ENCODE data around the gene ZDHHC21.
"Not testable (repeated sequence)": the region's sequence is repeated elsewhere in the genome, so short reads cannot be mapped to it uniquely, and the experiment has no call there.

Gene ZDHHC21

GRCh38 chr9:14686168-14686567 is 7.1 kb downstream of the ZDHHC21 start:
- no peak for DNase-seq (ENCODE audit: low read depth, low spot score)

GRCh38 chr9:14682616-14683015 is 10.6 kb downstream of the ZDHHC21 start:
- DNase-seq (ENCODE audit: low read depth, low spot score), result not testable (repeated sequence)

DNA sequence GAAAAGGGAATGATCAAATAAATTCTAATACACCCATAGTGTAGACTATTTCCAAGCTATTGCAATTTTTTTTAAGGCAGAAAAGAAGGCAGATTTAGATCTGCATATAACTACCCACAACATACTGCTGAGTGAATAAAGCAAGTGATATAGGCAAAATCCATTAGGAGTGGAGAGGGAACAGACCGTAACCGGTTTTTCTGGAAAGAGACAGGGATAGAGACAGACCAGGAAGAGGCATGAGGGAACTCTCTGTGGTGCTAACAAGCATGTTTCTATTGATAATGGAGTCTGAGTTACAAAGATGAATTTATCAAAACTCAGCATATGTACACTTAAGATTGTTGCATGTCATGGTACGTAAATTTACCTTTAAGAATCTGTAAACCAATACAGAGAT is 14.5 kb downstream of the ZDHHC21 start:
- no peak for DNase-seq (ENCODE audit: low read depth, low spot score)

DNA sequence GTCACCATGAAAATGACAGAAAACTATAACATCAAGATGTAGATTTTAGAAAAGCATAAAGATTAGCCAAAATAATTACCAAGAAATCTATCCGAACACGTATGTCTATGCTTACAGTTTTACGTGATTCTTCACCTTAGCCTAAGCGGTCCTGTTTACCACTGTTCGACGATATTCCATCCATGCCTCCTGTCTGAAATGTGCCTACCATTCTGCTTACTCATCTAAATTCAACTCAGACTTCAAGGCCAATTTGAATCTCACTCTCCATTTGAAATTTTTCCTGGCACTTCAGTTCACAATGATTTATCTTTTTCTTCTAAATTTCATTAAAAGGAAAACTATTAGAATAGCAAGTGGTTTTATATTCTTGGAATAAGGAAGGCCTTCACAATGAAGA is 15.4 kb downstream of the ZDHHC21 start:
- DNase-seq (ENCODE audit: low read depth, low spot score), result peak; percentile 20

DNA sequence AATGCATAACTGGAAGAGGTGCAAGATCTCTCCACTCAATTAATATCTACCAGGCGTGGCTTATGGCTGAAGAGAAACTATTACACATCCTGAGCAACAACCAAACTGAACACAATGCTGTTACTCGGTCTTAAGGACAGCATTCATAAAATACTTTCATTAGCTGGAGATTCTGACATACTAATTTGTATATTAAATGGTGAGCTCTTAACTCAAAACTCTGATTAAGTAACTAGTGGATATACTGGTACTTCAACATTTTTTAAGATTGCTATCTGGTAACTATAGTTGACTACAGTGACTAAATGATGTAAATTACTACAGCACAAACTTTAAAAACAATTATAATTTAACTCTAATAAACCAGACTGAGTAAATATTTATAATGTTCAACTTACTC is 15.8 kb downstream of the ZDHHC21 start:
- DNase-seq (ENCODE audit: low read depth, low spot score), result no peak

GRCh38 chr9:14674630-14675029 is 18.6 kb downstream of the ZDHHC21 start:
- no peak for DNase-seq (ENCODE audit: low read depth, low spot score)

DNA sequence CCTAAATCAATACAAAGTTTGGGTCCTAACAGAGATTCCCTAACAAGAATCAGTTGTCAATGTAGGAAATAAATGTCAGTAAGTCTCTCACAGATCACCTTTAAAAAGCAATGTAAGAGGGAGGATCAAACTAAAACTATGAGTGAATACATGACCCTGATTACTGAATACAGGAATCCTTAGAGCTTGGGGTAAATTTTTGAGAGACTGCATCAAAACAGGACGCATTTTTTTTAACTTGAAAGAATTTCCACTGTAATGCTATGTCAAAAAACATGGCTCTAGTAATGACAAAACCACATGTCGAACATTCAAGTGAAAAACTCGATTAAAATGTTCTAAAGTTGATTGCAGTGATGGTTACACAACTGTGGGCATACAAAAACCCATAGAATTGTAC is 21.9 kb downstream of the ZDHHC21 start:
- DNase-seq (ENCODE audit: low read depth, low spot score), result no peak

- DNase-seq (ENCODE audit: low read depth, low spot score), result no peak
These were observed 22.5 kb downstream of the ZDHHC21 start for GRCh38 chr9:14670718-14671117.

DNA sequence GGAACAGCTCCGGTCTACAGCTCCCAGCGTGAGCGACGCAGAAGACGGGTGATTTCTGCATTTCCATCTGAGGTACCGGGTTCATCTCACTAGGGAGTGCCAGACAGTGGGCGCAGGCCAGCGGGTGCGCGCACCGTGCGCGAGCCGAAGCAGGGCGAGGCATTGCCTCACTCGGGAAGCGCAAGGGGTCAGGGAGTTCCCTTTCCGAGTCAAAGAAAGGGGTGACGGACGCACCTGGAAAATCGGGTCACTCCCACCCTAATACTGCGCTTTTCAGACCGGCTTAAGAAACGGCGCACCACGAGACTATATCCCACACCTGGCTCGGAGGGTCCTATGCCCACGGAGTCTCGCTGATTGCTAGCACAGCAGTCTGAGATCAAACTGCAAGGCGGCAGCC is 29.2 kb downstream of the ZDHHC21 start:
- not testable (repeated sequence) for DNase-seq (ENCODE audit: low read depth, low spot score)

DNA sequence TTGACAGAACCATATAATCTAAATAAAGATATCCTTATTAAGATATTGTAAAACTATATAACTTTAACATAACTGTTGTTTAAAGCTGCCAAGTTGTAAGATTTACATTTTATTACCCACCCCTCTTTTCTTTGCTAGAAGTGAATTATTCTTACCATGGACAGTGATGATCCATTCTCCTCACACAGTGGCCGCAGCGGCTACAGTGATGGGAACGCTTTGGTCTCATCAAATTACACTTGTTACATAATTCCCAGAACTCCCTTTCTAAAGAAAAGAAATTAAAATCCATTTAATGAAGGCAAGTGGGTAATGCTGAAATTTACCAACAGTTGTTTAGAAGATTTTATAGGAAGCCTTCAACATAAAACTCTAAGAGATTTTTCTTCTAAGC is 31.2 kb downstream of the ZDHHC21 start:
- DNase-seq (ENCODE audit: low read depth, low spot score), result no peak

DNA sequence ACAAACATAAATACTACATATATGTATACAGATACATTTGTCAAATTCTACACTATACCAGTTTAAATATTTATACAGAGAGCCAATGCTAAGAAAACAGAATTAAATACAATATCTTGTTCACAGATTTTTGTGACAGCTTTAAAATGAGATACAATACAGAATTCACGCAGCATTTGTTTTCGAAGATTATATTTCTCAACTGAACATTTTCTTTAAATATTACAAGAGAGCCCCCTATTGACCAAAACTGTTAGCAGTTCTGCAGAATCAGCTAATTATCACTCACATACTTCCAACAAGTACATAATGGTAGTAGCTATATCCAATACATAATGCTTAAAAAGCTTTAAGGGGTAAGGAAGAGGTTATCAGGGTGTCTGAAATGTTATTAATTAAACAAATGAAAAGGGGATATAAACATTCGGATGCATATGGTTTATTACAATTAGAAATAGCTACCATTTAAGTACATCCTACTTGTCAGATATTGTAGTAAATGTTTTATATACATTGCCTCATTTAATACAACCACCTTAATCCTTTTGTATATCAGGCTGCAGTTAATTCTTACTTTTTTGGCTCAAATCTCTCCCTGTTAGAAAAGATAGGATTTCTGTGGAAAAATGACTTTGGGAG is 31.7 kb downstream of the ZDHHC21 start:
- peak; percentile 33 for DNase-seq (ENCODE audit: low read depth, low spot score)

GRCh38 chr9:14660721-14661120 is 32.5 kb downstream of the ZDHHC21 start:
- no peak for DNase-seq (ENCODE audit: low read depth, low spot score)

- DNase-seq (ENCODE audit: low read depth, low spot score), result no peak
These were observed 38.3 kb downstream of the ZDHHC21 start for GRCh38 chr9:14654932-14655331.

- DNase-seq (ENCODE audit: low read depth, low spot score), result no peak
These were observed 39.7 kb downstream of the ZDHHC21 start for GRCh38 chr9:14653511-14653910.

DNA sequence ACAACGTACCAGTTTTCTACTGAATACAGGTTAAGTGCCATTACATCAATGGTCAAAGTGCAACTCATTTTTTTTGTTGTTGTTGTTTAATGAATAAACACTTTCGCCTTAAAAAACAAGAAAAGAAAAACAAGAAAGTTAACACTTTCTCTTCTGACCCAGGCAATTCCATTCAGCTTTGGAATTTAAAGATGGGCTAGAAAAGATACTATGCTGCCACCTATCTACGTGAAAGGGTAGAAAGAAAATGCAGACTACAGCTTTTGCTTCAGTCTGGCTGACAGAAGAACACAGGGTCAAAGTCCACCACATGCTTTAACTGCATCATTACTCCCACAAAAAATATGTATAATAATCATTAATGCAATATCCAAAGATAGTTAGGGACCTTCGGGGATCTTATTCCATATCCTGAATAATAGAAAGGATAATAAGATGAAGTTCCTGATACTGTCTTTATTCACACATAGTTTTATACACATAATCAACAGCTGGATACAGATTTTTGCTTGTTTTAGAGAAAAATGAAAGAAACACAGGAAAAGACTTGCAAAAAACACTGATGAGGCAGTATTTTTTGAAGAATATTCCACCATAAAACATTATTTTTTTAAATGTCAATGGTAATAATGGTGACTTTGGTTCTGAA is 40.4 kb downstream of the ZDHHC21 start:
- peak; percentile 15 for DNase-seq (ENCODE audit: low read depth, low spot score)

- no peak for DNase-seq (ENCODE audit: low read depth, low spot score)
These were observed 42.6 kb downstream of the ZDHHC21 start for GRCh38 chr9:14650596-14650995.

DNA sequence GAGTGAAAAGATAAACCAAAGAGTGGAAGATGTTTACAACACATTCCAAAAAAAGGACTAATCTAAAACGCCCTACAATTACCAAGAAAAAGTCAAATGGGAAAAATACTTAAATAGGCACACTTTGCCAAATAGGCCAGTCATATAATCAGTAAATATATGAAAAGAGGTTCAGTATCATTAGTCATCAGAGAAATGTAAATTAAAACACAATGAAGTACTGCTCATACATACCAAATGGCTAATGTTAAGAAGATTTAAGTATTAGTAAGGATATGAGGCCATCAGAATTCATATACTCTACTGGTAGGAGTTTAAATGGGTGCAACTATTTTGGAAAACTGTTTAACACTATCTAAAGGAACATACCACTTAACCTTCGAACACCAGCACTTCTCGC is 47.6 kb downstream of the ZDHHC21 start:
- DNase-seq (ENCODE audit: low read depth, low spot score), result no peak

DNA sequence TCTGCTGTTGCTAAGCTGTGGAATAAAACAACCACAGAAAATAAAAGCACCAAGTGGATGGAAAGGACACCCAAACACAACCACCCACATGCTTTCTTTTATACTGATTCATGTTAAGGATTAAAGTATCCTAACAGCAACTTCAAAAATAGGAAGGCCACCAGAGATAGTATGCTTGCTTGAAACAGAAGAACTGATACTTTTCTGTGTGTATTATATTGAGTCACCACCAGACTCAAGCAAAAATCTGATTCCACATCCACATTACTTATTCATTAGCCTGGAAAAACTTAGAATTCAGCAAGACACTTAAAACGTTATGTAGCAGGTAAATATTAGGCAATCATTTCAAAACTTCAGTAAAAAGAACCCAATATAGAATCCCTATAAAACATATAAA is 52.3 kb downstream of the ZDHHC21 start:
- no peak for DNase-seq (ENCODE audit: low read depth, low spot score)

- DNase-seq (ENCODE audit: low read depth, low spot score), result no peak
These were observed 52.9 kb downstream of the ZDHHC21 start for GRCh38 chr9:14640294-14640693.

GRCh38 chr9:14633906-14634565 is 59.2 kb downstream of the ZDHHC21 start:
- no peak for DNase-seq (ENCODE audit: low read depth, low spot score)

DNA sequence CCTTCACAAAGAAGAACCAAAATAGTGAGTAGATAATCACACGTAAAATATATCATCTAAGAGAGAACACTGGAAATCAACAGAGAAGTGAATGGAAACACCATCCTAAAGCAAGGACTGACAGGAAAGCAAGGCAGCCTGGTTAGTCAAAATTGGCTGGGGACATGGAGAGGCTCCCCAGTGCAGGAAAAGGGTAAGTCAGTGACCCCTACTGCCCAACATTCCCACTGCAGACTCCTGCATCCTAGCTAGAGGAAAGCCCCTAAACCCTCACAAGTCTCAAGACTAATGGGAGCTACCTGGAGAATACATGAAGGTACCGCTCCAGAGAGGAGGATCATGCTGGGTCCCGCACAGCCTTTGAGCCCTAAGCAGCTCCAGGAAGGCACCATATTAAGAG is 60.1 kb downstream of the ZDHHC21 start:
- DNase-seq (ENCODE audit: low read depth, low spot score), result no peak

- DNase-seq (ENCODE audit: low read depth, low spot score), result no peak
These were observed 65.7 kb downstream of the ZDHHC21 start for GRCh38 chr9:14627513-14627912.

GRCh38 chr9:14618836-14619420 is 74.3 kb downstream of the ZDHHC21 start:
- DNase-seq (ENCODE audit: low read depth, low spot score), result peak; percentile 9

Data from astrocyte of the hippocampus (primary cell).